ENCODE data around the gene PPTC7. TPM values are rescaled to one million over a fixed set of nuclear protein-coding genes. Genes with fewer than 3 reads are reported as not detected.
A peak's percentile ranks its signal among the peaks of the same experiment; 100 is the strongest.

Gene PPTC7
- total RNA-seq, 2 experiments from 2014 or later = 24.4 to 26.8 TPM

DNA sequence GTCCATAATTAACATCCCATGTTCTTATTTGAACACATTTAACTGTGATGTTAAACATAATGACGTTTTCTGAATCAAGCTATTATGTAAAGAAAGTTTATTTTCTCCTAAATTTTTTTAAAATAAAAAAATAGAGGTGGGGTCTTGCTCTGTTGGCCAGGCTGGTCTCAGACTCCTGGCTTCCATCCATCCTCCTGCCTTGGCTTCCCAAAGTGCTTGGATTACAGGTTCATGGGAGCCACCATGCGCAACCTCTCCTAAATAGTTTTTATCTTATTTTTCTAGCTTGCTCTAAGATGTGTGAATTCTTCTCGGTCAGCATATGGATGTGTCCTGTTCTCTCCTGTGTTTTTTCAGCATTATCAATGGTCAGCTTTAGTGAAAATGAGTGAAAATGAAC is 77.8 kb downstream of the PPTC7 start:
- ATAC-seq = no peak
- POLR2A ChIA-PET = no interaction called here
- no peak overlapping the region for H3K27ac Mint-ChIP-seq
- peaks cover 27% of the 10 kb centered on the region for H3K36me3 Mint-ChIP-seq (ENCODE audit: low read depth)
- H3K27me3 Mint-ChIP-seq (ENCODE audit: low read depth) = peaks cover 3% of the 10 kb centered on the region
- peaks cover 3% of the 10 kb centered on the region for H3K9me3 Mint-ChIP-seq (ENCODE audit: insufficient read depth)
- no peak overlapping the region for H3K4me3 Mint-ChIP-seq
- CTCF ChIA-PET = interaction anchor here (19.2 kb wide), 1 partner anchor 97 kb away, joined by 266 read pairs; no protein-coding TSS in a partner anchor
- no peak for DNase-seq
- H3K4me1 Mint-ChIP-seq (ENCODE audit: low read depth) = peaks cover 22% of the 10 kb centered on the region

GRCh38 chr12:110503432-110503831 is 79.7 kb downstream of the PPTC7 start:
- peaks cover 36% of the 10 kb centered on the region for H3K4me1 Mint-ChIP-seq (ENCODE audit: low read depth)
- H3K4me3 Mint-ChIP-seq = peak overlapping the region; percentile 9
- H3K9me3 Mint-ChIP-seq (ENCODE audit: insufficient read depth) = peaks cover 3% of the 10 kb centered on the region
- DNase-seq = no peak
- peak overlapping the region; percentile 99 for H3K27ac Mint-ChIP-seq
- peaks cover 41% of the 10 kb centered on the region for H3K36me3 Mint-ChIP-seq (ENCODE audit: low read depth)
- H3K27me3 Mint-ChIP-seq (ENCODE audit: low read depth) = no peaks in the 10 kb centered on the region
- no peak for ATAC-seq
- POLR2A ChIA-PET = interaction anchor here (0.6 to 5.1 kb wide), 3 partner anchors 35 to 215 kb away, joined by 6 to 42 read pairs (median 28); partner anchors contain the start of genes ARPC3, FAM216A and GPN3
- CTCF ChIA-PET = interaction anchor here (0.7 to 19.2 kb wide), 5 partner anchors 10 to 99 kb away, joined by 3 to 266 read pairs (median 13); partner anchors contain the start of genes ARPC3, FAM216A and GPN3

- ATAC-seq (peak; percentile 98), DNase-seq (peak; percentile 100)
- ChIA-PET POLR2A (interaction anchor here (0.6 to 5.1 kb wide), 21 partner anchors 8 to 191 kb away, joined by 3 to 42 read pairs (median 3); partner anchors contain the start of genes ARPC3, FAM216A and GPN3), CTCF (interaction anchor here (1.2 to 19.2 kb wide), 5 partner anchors 9 to 100 kb away, joined by 3 to 266 read pairs (median 19); partner anchors contain the start of genes ARPC3, FAM216A and GPN3)
- H3K36me3 Mint-ChIP-seq (ENCODE audit: low read depth) = peaks cover 45% of the 10 kb centered on the region
- H3K27me3 Mint-ChIP-seq (ENCODE audit: low read depth) = no peaks in the 10 kb centered on the region
- H3K27ac Mint-ChIP-seq = peak within 1 kb of the TSS; percentile 99
- H3K4me3 Mint-ChIP-seq = peak within 1 kb of the TSS; percentile 97
- H3K4me1 Mint-ChIP-seq (ENCODE audit: low read depth) = peaks cover 40% of the 10 kb centered on the region
- H3K9me3 Mint-ChIP-seq (ENCODE audit: insufficient read depth) = peaks cover 3% of the 10 kb centered on the region
These were observed 81.1 kb downstream of the PPTC7 start, which contains the start of the genes RAD9B and VPS29 for GRCh38 chr12:110501752-110502738. Gene RAD9B (plus strand): TSS chr12:110502331. CDS start chr12:110502338, 7 bp downstream. Gene VPS29 (minus strand): TSS chr12:110502111. CDS start chr12:110502051, 60 bp downstream.

DNA sequence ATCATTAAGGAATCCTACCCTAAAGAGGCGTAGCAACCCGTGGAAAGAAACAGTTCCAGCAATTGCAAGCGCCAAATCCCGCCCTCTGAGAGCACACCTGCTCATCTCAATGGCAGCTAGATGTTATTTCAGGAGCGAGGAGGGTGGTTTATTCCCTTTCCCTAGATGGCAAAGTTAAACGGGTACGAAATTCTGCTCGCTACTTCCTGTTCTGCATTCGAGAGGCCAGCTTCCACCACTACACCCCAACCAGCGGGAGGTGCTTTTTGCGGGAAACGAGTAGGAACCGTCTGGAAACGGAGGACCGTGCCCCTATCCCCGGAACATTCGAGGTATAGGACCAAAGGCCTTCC is 81.7 kb downstream of the PPTC7 start:
- peak overlapping the region; percentile 99 for H3K27ac Mint-ChIP-seq
- CTCF ChIA-PET = interaction anchor here (1.0 to 19.2 kb wide), 8 partner anchors 11 to 101 kb away, joined by 3 to 266 read pairs (median 6); partner anchors contain the start of genes ARPC3, FAM216A and GPN3
- DNase-seq = no peak
- H3K9me3 Mint-ChIP-seq (ENCODE audit: insufficient read depth) = peaks cover 3% of the 10 kb centered on the region
- H3K4me1 Mint-ChIP-seq (ENCODE audit: low read depth) = peaks cover 43% of the 10 kb centered on the region
- POLR2A ChIA-PET = interaction anchor here (0.6 to 5.1 kb wide), 10 partner anchors 9 to 105 kb away, joined by 3 to 42 read pairs (median 6); partner anchors contain the start of genes ARPC3, FAM216A and GPN3
- peak overlapping the region; percentile 97 for H3K4me3 Mint-ChIP-seq
- ATAC-seq = no peak
- H3K27me3 Mint-ChIP-seq (ENCODE audit: low read depth) = no peaks in the 10 kb centered on the region
- peaks cover 45% of the 10 kb centered on the region for H3K36me3 Mint-ChIP-seq (ENCODE audit: low read depth)

- H3K27me3 Mint-ChIP-seq (ENCODE audit: low read depth) = no peaks in the 10 kb centered on the region
- H3K4me3 Mint-ChIP-seq = peak overlapping the region; percentile 54
- peaks cover 56% of the 10 kb centered on the region for H3K36me3 Mint-ChIP-seq (ENCODE audit: low read depth)
- H3K4me1 Mint-ChIP-seq (ENCODE audit: low read depth) = peaks cover 47% of the 10 kb centered on the region
- ChIA-PET CTCF (interaction anchor here (0.7 to 19.2 kb wide), 3 partner anchors 29 to 103 kb away, joined by 3 to 266 read pairs (median 70); partner anchors contain the start of genes FAM216A and GPN3), POLR2A (interaction anchor here (1.5 to 5.1 kb wide), 2 partner anchors 30 to 49 kb away, joined by 4 to 42 read pairs; partner anchors contain the start of genes ARPC3, FAM216A and GPN3)
- ATAC-seq (no peak), DNase-seq (no peak)
- H3K9me3 Mint-ChIP-seq (ENCODE audit: insufficient read depth) = peaks cover 3% of the 10 kb centered on the region
- H3K27ac Mint-ChIP-seq = peak overlapping the region; percentile 50
These were observed 84.0 kb downstream of the PPTC7 start for GRCh38 chr12:110498984-110499706.

Other genes with a start within 250 kb of the PPTC7 start
- 10 to 100 TPM; 53.0 to 64.3 TPM for gene ANAPC7, start 179.6 kb downstream of the PPTC7 start, total RNA-seq
- gene ARPC3, start 133.0 kb downstream of the PPTC7 start, total RNA-seq = 100 to 1,000 TPM; 437 to 458 TPM
- 10 to 100 TPM; 26.2 to 33.0 TPM for gene GPN3, start 115.1 kb downstream of the PPTC7 start, total RNA-seq
- 10 to 100 TPM; 20.5 to 22.9 TPM for gene FAM216A, start 114.5 kb downstream of the PPTC7 start, total RNA-seq
- 100 to 1,000 TPM; 126 to 128 TPM for gene VPS29, start 81.2 kb downstream of the PPTC7 start, total RNA-seq
- gene RAD9B, start 81.0 kb downstream of the PPTC7 start, total RNA-seq = 1 to 10 TPM in 1 of 2 experiments, under 1 TPM in 1; 0.68 to 2.3 TPM
- 1 to 10 TPM; 5.9 to 7.9 TPM for gene TCTN1, start 30.8 kb upstream of the PPTC7 start, total RNA-seq
- gene HVCN1, start 105.8 kb upstream of the PPTC7 start, total RNA-seq = 10 to 100 TPM; 28.6 to 30.8 TPM
- gene PPP1CC, start 159.6 kb upstream of the PPTC7 start, total RNA-seq = 100 to 1,000 TPM; 162 to 179 TPM

All from activated CD8-positive, alpha-beta T cell treated with anti-CD3 and anti-CD28 coated beads, Interleukin-2, amount 10 ng/mL, durations not matched to agents 7 days and 5 days (primary cell).